H1 (cell line): ENCODE data around the gene ELMO1. TPM values are rescaled to one million over a fixed set of nuclear protein-coding genes. Genes with fewer than 3 reads are reported as not detected.

ENCODE experiments used
- CHD2 ChIP-seq: IDR thresholded peaks from 2 replicates; pipeline ENCODE4 v1.6.1; 2012; ENCODE audit warnings: low read length, improper control_type of control experiment
- SIN3A ChIP-seq, 2 experiments: IDR thresholded peaks in 1 of 2; conservative IDR thresholded peaks in 1 of 2; 2 replicates each; pipeline ENCODE4 v1.6.1; 2011 to 2012; ENCODE audit warnings: low read length in 2 of 2, improper control_type of control experiment in 1 of 2, low read depth in 1 of 2, mild to moderate bottlenecking in 1 of 2
- polyA plus RNA-seq, 7 experiments: library from polyadenylated mRNA; depleted of rRNA in 3 of 7; stranded (reverse) in 5 of 7; unstranded in 2 of 7; fragments of >200 nt in 5 of 7; fragments of 200-250 nt in 2 of 7; gene quantifications; 1 replicate in 5 of 7; 2 replicates in 1 of 7; 4 replicates in 1 of 7; pipeline versions ENCODE4 v1.2.1 to v1.2.3, GENCODE V29; 2011 to 2013; ENCODE audit warnings: missing spikeins in 2 of 7, mixed read lengths in 2 of 7
- total RNA-seq: library from RNA; stranded (reverse); fragmentation: NEBNext Ultra II Directional; extraction: Animal tissue kit (Norgen Biotek cat#: 25700); gene quantifications from 2 replicates; pipeline ENCODE4 v1.2.1, GENCODE V29; 2021

Gene ELMO1
- total and polyA plus RNA-seq, 2 of the 8 experiments (the other 6 are each of a cell fraction or from before 2014, with no cell fraction given), result 18.4 to 21.0 TPM

- TF ChIP-seq SIN3A (conservative IDR thresholded peaks at IDR 0.05 in 1 of 2, IDR thresholded peaks at IDR 0.05 in 1 of 2; ENCODE audit: low read depth in 1 of 2, low read length in 2 of 2) (no peak), CHD2 (no peak)
These were observed 151.1 kb downstream of the ELMO1 start (continued) for GRCh38 chr7:37297546-37297945.
